ENCODE results near the gene ELP2.

The ELP2 gene

GRCh38 chr18:36185901-36186460, 56.3 kb downstream of the ELP2 start:
- Mint-ChIP-seq H3K27me3 (peaks cover 17% of the 10 kb centered on the region), H3K4me3 (peak overlapping the region; percentile 76), H3K4me1 (peaks cover 5% of the 10 kb centered on the region), H3K36me3 (ENCODE audit: low read depth) (no peaks in the 10 kb centered on the region), H3K9me3 (no peaks in the 10 kb centered on the region), H3K27ac (no peak overlapping the region)
- DNase-seq (no peak), ATAC-seq (no peak)

GRCh38 chr18:36186461-36187192, 56.9 kb downstream of the ELP2 start:
- Mint-ChIP-seq H3K36me3 (ENCODE audit: low read depth) (no peaks in the 10 kb centered on the region), H3K4me3 (peak overlapping the region; percentile 76)
- peak; percentile 17 for DNase-seq

GRCh38 chr18:36187193-36187825, 57.6 kb downstream of the ELP2 start, which contains the start of gene MOCOS:
Gene MOCOS, plus strand, starts transcription at chr18:36187497. Its CDS starts 43 bp downstream, at chr18:36187540.
- H3K4me1 Mint-ChIP-seq: peaks cover 5% of the 10 kb centered on the region
- peak within 1 kb of the TSS; percentile 76 for H3K4me3 Mint-ChIP-seq
- H3K36me3 Mint-ChIP-seq (ENCODE audit: low read depth): no peaks in the 10 kb centered on the region
- no peaks in the 10 kb centered on the region for H3K9me3 Mint-ChIP-seq
- H3K27ac Mint-ChIP-seq: no peak within 1 kb of the TSS
- ATAC-seq (peak; percentile 60), DNase-seq (peak; percentile 54)
- H3K27me3 Mint-ChIP-seq: peaks cover 20% of the 10 kb centered on the region

More at GRCh38 chr18:36186461-36187192, 56.9 kb downstream of the ELP2 start:
- Mint-ChIP-seq H3K27me3 (peaks cover 19% of the 10 kb centered on the region), H3K9me3 (no peaks in the 10 kb centered on the region), H3K27ac (no peak overlapping the region), H3K4me1 (peaks cover 5% of the 10 kb centered on the region)
- ATAC-seq: no peak

GRCh38 chr18:36187826-36188721, 58.4 kb downstream of the ELP2 start:
- no peak for DNase-seq
- Mint-ChIP-seq H3K36me3 (ENCODE audit: low read depth) (no peaks in the 10 kb centered on the region), H3K4me1 (peaks cover 5% of the 10 kb centered on the region), H3K27ac (no peak overlapping the region), H3K4me3 (peak overlapping the region; percentile 63), H3K27me3 (peaks cover 20% of the 10 kb centered on the region), H3K9me3 (no peaks in the 10 kb centered on the region)
- ATAC-seq: no peak

- DNase-seq (no peak), ATAC-seq (no peak)
- H3K4me3 Mint-ChIP-seq: no peak overlapping the region
- H3K27ac Mint-ChIP-seq: no peak overlapping the region
- no peaks in the 10 kb centered on the region for H3K36me3 Mint-ChIP-seq (ENCODE audit: low read depth)
- peaks cover 5% of the 10 kb centered on the region for H3K4me1 Mint-ChIP-seq
- H3K27me3 Mint-ChIP-seq: peaks cover 22% of the 10 kb centered on the region
- no peaks in the 10 kb centered on the region for H3K9me3 Mint-ChIP-seq
Observed at GRCh38 chr18:36188916-36189315, 59.2 kb downstream of the ELP2 start.

GRCh38 chr18:36189486-36189885, 59.8 kb downstream of the ELP2 start:
- peaks cover 5% of the 10 kb centered on the region for H3K4me1 Mint-ChIP-seq
- peaks cover 23% of the 10 kb centered on the region for H3K27me3 Mint-ChIP-seq
- no peak for ATAC-seq
- no peaks in the 10 kb centered on the region for H3K36me3 Mint-ChIP-seq (ENCODE audit: low read depth)
- no peak for DNase-seq
- no peak overlapping the region for H3K4me3 Mint-ChIP-seq
- H3K9me3 Mint-ChIP-seq: no peaks in the 10 kb centered on the region
- H3K27ac Mint-ChIP-seq: no peak overlapping the region

- peaks cover 5% of the 10 kb centered on the region for H3K4me1 Mint-ChIP-seq
- H3K9me3 Mint-ChIP-seq: no peaks in the 10 kb centered on the region
- ATAC-seq: no peak
Observed at GRCh38 chr18:36191286-36191685, 61.6 kb downstream of the ELP2 start.

GRCh38 chr18:36191711-36192110, 62.0 kb downstream of the ELP2 start:
- H3K9me3 Mint-ChIP-seq: no peaks in the 10 kb centered on the region
- DNase-seq (no peak), ATAC-seq (no peak)
- H3K27me3 Mint-ChIP-seq: peaks cover 23% of the 10 kb centered on the region
- no peaks in the 10 kb centered on the region for H3K36me3 Mint-ChIP-seq (ENCODE audit: low read depth)
- H3K4me1 Mint-ChIP-seq: peaks cover 5% of the 10 kb centered on the region
- no peak overlapping the region for H3K4me3 Mint-ChIP-seq
- no peak overlapping the region for H3K27ac Mint-ChIP-seq

More at GRCh38 chr18:36191286-36191685, 61.6 kb downstream of the ELP2 start:
- Mint-ChIP-seq H3K4me3 (no peak overlapping the region), H3K27ac (no peak overlapping the region), H3K27me3 (peaks cover 23% of the 10 kb centered on the region), H3K36me3 (ENCODE audit: low read depth) (no peaks in the 10 kb centered on the region)
- DNase-seq: no peak

- Mint-ChIP-seq H3K4me3 (no peak overlapping the region), H3K9me3 (no peaks in the 10 kb centered on the region), H3K36me3 (ENCODE audit: low read depth) (no peaks in the 10 kb centered on the region), H3K27ac (no peak overlapping the region), H3K27me3 (peaks cover 12% of the 10 kb centered on the region), H3K4me1 (no peaks in the 10 kb centered on the region)
- DNase-seq: no peak
- no peak for ATAC-seq
Observed at GRCh38 chr18:36194600-36195315, 65.1 kb downstream of the ELP2 start.

GRCh38 chr18:36195427-36196122, 65.9 kb downstream of the ELP2 start:
- Mint-ChIP-seq H3K9me3 (no peaks in the 10 kb centered on the region), H3K36me3 (ENCODE audit: low read depth) (no peaks in the 10 kb centered on the region), H3K27me3 (peaks cover 8% of the 10 kb centered on the region), H3K4me3 (no peak overlapping the region), H3K27ac (no peak overlapping the region), H3K4me1 (no peaks in the 10 kb centered on the region)
- ATAC-seq: no peak
- no peak for DNase-seq

GRCh38 chr18:36196238-36196995, 66.7 kb downstream of the ELP2 start:
- Mint-ChIP-seq H3K4me1 (no peaks in the 10 kb centered on the region), H3K27me3 (peaks cover 4% of the 10 kb centered on the region)
- ATAC-seq: no peak

GRCh38 chr18:36197511-36198166, 67.9 kb downstream of the ELP2 start:
- ATAC-seq (no peak), DNase-seq (no peak)
- H3K27ac Mint-ChIP-seq: no peak overlapping the region
- H3K4me3 Mint-ChIP-seq: no peak overlapping the region
- peaks cover 2% of the 10 kb centered on the region for H3K27me3 Mint-ChIP-seq
- no peaks in the 10 kb centered on the region for H3K36me3 Mint-ChIP-seq (ENCODE audit: low read depth)
- H3K9me3 Mint-ChIP-seq: no peaks in the 10 kb centered on the region
- H3K4me1 Mint-ChIP-seq: no peaks in the 10 kb centered on the region

More at GRCh38 chr18:36196238-36196995, 66.7 kb downstream of the ELP2 start:
- Mint-ChIP-seq H3K4me3 (no peak overlapping the region), H3K36me3 (ENCODE audit: low read depth) (no peaks in the 10 kb centered on the region), H3K9me3 (no peaks in the 10 kb centered on the region), H3K27ac (no peak overlapping the region)
- no peak for DNase-seq
